ENCODE measurements around the gene BCKDK.

The BCKDK gene

GRCh38 chr16:31076319-31076718 is 31.9 kb upstream of the BCKDK start:
- no peak for TF ChIP-seq CTCF (IDR thresholded peaks at IDR 0.05; ENCODE audit: low read depth, low read length, missing control alignments)
- no peak overlapping the region for H3K4me3 ChIP-seq (replicated peaks; ENCODE audit: low read depth, low read length)
- DNase-seq (ENCODE audit: extremely low read depth, low read depth) = no peak

GRCh38 chr16:31077024-31077423 is 31.2 kb upstream of the BCKDK start:
- TF ChIP-seq CTCF (IDR thresholded peaks at IDR 0.05; ENCODE audit: low read depth, low read length, missing control alignments) = no peak
- H3K4me3 ChIP-seq (replicated peaks; ENCODE audit: low read depth, low read length) = no peak overlapping the region
- no peak for DNase-seq (ENCODE audit: extremely low read depth, low read depth)

- DNase-seq (ENCODE audit: extremely low read depth, low read depth) = no peak
- no peak overlapping the region for H3K4me3 ChIP-seq (replicated peaks; ENCODE audit: low read depth, low read length)
- no peak for TF ChIP-seq CTCF (IDR thresholded peaks at IDR 0.05; ENCODE audit: low read depth, low read length, missing control alignments)
Observed at GRCh38 chr16:31077592-31078396, 30.4 kb upstream of the BCKDK start.

GRCh38 chr16:31078597-31079341 is 29.4 kb upstream of the BCKDK start:
- no peak overlapping the region for H3K4me3 ChIP-seq (replicated peaks; ENCODE audit: low read depth, low read length)
- DNase-seq (ENCODE audit: extremely low read depth, low read depth) = no peak
- no peak for TF ChIP-seq CTCF (IDR thresholded peaks at IDR 0.05; ENCODE audit: low read depth, low read length, missing control alignments)

- no peak for TF ChIP-seq CTCF (IDR thresholded peaks at IDR 0.05; ENCODE audit: low read depth, low read length, missing control alignments)
- no peak overlapping the region for H3K4me3 ChIP-seq (replicated peaks; ENCODE audit: low read depth, low read length)
- DNase-seq (ENCODE audit: extremely low read depth, low read depth) = no peak
Observed at GRCh38 chr16:31079342-31079944, 28.7 kb upstream of the BCKDK start.

GRCh38 chr16:31080035-31080629 is 28.1 kb upstream of the BCKDK start:
- no peak for TF ChIP-seq CTCF (IDR thresholded peaks at IDR 0.05; ENCODE audit: low read depth, low read length, missing control alignments)
- DNase-seq (ENCODE audit: extremely low read depth, low read depth) = no peak
- H3K4me3 ChIP-seq (replicated peaks; ENCODE audit: low read depth, low read length) = no peak overlapping the region

Measured in HFF-Myc (cell line).